Measurements from ENCODE around the gene ARID3A. TPM values are rescaled to one million over a fixed set of nuclear protein-coding genes. Genes with fewer than 3 reads are reported as not detected.

Gene ARID3A
- total RNA-seq, 1 donor from 2014 or later, result 149 TPM

DNA sequence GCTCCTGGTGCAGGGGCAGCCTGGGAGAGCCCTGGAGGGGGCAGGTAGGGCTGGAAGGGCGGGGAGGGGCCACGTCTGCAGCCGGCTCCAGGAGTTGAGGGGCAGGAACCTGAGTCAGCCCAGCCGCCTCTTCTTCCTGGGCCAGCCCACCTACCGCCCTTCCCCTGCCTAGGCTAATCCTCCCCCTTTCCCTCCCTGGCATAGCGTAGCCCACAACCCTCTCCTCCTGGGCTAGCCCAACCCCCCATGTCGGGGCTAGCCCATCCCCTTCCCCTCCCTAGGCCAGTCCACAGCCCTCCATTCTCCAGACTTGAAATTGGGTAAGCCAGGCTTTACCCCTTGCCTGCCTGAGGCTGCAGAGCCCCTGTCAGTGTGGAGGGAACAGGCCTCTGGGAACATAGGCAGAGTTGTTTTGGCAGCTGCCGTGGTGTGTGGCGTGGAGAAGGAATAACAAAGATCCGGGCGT is 37.7 kb downstream of the ARID3A start:
- no peak overlapping the region for H3K27ac Mint-ChIP-seq
- TF ChIP-seq, protein P1, sequence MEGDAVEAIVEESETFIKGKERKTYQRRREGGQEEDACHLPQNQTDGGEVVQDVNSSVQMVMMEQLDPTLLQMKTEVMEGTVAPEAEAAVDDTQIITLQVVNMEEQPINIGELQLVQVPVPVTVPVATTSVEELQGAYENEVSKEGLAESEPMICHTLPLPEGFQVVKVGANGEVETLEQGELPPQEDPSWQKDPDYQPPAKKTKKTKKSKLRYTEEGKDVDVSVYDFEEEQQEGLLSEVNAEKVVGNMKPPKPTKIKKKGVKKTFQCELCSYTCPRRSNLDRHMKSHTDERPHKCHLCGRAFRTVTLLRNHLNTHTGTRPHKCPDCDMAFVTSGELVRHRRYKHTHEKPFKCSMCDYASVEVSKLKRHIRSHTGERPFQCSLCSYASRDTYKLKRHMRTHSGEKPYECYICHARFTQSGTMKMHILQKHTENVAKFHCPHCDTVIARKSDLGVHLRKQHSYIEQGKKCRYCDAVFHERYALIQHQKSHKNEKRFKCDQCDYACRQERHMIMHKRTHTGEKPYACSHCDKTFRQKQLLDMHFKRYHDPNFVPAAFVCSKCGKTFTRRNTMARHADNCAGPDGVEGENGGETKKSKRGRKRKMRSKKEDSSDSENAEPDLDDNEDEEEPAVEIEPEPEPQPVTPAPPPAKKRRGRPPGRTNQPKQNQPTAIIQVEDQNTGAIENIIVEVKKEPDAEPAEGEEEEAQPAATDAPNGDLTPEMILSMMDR (IDR thresholded peaks at IDR 0.05; ENCODE audit: unreplicated experiment), result no peak
- H3K9me3 Mint-ChIP-seq (ENCODE audit: low read depth), result no peaks in the 10 kb centered on the region
- H3K27me3 Mint-ChIP-seq, result no peaks in the 10 kb centered on the region
- DNase-seq (ENCODE audit: low spot score, unreplicated experiment), result no peak
- H3K4me3 Mint-ChIP-seq (ENCODE audit: low read depth), result no peak overlapping the region
- H3K36me3 Mint-ChIP-seq (ENCODE audit: insufficient read depth), result peaks cover 36% of the 10 kb centered on the region
- H3K4me1 Mint-ChIP-seq (ENCODE audit: low read depth), result peaks cover 26% of the 10 kb centered on the region

DNA sequence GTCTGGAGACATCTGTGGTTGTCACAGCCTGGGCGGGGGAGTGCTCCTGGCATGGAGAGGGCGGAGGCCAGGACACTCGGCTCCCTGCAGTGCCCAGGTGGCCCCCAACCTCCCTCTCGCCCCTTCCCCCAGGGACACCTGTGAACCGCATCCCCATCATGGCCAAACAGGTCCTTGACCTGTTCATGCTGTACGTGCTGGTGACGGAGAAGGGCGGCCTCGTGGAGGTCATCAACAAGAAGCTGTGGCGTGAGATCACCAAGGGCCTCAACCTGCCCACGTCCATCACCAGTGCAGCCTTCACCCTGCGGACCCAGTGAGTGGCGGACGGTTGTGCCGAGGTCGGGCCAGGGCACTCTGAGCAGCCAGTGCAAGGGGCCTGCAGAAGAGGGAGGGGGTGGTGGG is 38.3 kb downstream of the ARID3A start:
- Mint-ChIP-seq H3K36me3 (ENCODE audit: insufficient read depth) (peaks cover 38% of the 10 kb centered on the region), H3K9me3 (ENCODE audit: low read depth) (no peaks in the 10 kb centered on the region), H3K27me3 (no peaks in the 10 kb centered on the region), H3K4me3 (ENCODE audit: low read depth) (no peak overlapping the region), H3K4me1 (ENCODE audit: low read depth) (peaks cover 22% of the 10 kb centered on the region), H3K27ac (no peak overlapping the region)
- no peak for DNase-seq (ENCODE audit: low spot score, unreplicated experiment)
- TF ChIP-seq, protein P1 (IDR thresholded peaks at IDR 0.05; ENCODE audit: unreplicated experiment), result no peak

DNA sequence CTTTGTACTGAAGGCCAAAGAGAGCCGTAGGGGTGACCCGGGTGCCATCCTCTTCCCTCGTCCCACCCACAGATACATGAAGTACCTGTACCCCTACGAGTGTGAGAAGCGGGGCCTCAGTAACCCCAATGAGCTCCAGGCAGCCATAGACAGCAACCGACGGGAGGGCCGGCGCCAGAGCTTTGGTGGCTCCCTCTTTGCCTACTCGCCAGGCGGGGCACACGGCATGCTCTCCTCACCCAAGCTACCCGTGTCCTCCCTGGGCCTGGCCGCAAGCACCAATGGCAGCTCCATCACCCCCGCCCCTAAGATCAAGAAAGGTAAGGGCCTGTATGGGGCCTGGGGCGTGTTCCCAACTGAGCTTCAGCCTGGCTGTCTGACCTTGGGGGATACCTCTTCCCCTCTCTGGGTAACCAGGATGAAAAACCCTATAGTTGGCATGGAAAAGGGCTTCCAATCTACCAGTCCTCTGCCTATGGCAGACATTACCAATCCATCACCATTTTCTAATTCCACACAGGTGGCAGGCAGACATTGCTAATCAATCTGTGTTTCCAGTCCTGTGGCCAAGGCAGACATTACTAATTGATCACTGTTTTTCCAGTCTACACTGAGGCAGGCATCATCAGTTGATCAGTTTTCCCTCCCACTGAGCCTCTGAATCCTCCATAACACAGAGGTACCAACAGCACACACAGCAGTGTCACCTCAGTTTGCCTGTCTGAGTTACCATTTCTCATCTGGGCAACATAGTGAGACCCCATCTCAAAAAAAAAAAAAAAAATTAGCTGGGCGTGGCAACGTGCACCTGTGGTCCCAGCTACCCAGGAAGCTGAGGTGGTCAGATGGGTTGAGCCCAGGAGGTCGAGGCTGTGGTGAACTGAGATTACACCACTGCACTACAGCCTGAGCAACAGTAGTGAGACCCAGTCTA is 39.2 kb downstream of the ARID3A start:
- peak overlapping the region; percentile 39 for H3K27ac Mint-ChIP-seq
- no peaks in the 10 kb centered on the region for H3K9me3 Mint-ChIP-seq (ENCODE audit: low read depth)
- H3K4me1 Mint-ChIP-seq (ENCODE audit: low read depth), result peaks cover 17% of the 10 kb centered on the region
- no peaks in the 10 kb centered on the region for H3K27me3 Mint-ChIP-seq
- peaks cover 37% of the 10 kb centered on the region for H3K36me3 Mint-ChIP-seq (ENCODE audit: insufficient read depth)
- TF ChIP-seq, protein P1 (IDR thresholded peaks at IDR 0.05; ENCODE audit: unreplicated experiment), result no peak
- no peak overlapping the region for H3K4me3 Mint-ChIP-seq (ENCODE audit: low read depth)
- no peak for DNase-seq (ENCODE audit: low spot score, unreplicated experiment)

DNA sequence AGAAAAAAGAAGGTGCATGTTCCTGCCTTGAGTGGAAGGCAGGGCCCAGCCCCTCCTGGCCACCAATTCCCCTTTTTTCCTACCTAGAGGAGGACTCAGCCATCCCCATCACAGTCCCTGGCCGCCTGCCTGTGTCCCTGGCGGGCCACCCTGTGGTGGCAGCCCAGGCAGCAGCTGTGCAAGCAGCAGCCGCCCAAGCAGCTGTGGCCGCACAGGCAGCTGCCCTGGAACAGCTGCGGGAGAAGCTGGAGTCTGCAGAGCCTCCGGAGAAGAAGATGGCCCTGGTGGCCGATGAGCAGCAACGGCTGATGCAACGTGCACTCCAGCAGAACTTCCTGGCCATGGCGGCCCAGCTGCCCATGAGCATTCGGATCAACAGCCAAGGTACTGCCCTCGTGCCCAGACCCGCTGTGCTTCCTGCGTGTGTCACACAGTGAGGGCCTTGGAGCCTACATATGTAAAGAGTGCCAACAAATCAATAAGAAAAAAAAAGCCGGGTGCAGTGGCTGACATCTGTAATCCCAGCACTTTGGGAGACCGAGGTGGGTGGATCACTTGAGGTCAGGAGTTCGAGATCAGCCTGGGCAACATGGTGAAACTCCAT is 40.8 kb downstream of the ARID3A start:
- H3K27ac Mint-ChIP-seq, result no peak overlapping the region

DNA sequence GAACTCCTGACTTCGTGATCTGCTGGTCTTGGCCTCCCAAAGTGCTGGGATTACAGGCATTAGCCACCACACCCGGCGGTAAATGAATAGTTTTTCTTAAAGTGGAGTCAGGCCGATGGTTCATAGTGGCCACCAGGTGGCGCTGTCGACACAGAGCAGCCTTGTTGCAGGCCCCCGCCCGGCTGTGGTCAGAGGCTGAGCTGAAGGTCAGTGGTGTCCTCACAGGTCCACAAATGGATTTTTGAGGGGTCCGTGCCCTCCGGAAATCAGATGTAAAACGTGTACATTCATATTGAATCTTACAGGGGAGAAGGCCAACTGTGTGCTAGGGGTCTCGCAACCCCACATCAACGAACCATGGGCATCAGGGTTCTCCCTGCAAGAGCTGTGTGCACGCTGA is 44.9 kb downstream of the ARID3A start:
- DNase-seq (ENCODE audit: low spot score, unreplicated experiment), result no peak
- Mint-ChIP-seq H3K36me3 (ENCODE audit: insufficient read depth) (peaks cover 35% of the 10 kb centered on the region), H3K27ac (no peak overlapping the region), H3K4me1 (ENCODE audit: low read depth) (no peaks in the 10 kb centered on the region), H3K27me3 (no peaks in the 10 kb centered on the region), H3K9me3 (ENCODE audit: low read depth) (peaks cover 3% of the 10 kb centered on the region), H3K4me3 (ENCODE audit: low read depth) (no peak overlapping the region)
- TF ChIP-seq, protein P1 (IDR thresholded peaks at IDR 0.05; ENCODE audit: unreplicated experiment), result peak; percentile 67

More for the DNA sequence above, 40.8 kb downstream of the ARID3A start:
- Mint-ChIP-seq H3K27me3 (no peaks in the 10 kb centered on the region), H3K4me1 (ENCODE audit: low read depth) (peaks cover 12% of the 10 kb centered on the region), H3K36me3 (ENCODE audit: insufficient read depth) (peaks cover 45% of the 10 kb centered on the region), H3K9me3 (ENCODE audit: low read depth) (peaks cover 3% of the 10 kb centered on the region), H3K4me3 (ENCODE audit: low read depth) (no peak overlapping the region)
- DNase-seq (ENCODE audit: low spot score, unreplicated experiment), result no peak
- TF ChIP-seq, protein P1 (IDR thresholded peaks at IDR 0.05; ENCODE audit: unreplicated experiment), result no peak
